NAMALWA (cell line): Measurements from ENCODE around the gene AGAP5.

Source experiments
- DNase-seq: peaks from one replicate; pipeline ENCODE4 v3.0.0-alpha.2; 2015; ENCODE audit warnings: low spot score

AGAP5 gene

DNA sequence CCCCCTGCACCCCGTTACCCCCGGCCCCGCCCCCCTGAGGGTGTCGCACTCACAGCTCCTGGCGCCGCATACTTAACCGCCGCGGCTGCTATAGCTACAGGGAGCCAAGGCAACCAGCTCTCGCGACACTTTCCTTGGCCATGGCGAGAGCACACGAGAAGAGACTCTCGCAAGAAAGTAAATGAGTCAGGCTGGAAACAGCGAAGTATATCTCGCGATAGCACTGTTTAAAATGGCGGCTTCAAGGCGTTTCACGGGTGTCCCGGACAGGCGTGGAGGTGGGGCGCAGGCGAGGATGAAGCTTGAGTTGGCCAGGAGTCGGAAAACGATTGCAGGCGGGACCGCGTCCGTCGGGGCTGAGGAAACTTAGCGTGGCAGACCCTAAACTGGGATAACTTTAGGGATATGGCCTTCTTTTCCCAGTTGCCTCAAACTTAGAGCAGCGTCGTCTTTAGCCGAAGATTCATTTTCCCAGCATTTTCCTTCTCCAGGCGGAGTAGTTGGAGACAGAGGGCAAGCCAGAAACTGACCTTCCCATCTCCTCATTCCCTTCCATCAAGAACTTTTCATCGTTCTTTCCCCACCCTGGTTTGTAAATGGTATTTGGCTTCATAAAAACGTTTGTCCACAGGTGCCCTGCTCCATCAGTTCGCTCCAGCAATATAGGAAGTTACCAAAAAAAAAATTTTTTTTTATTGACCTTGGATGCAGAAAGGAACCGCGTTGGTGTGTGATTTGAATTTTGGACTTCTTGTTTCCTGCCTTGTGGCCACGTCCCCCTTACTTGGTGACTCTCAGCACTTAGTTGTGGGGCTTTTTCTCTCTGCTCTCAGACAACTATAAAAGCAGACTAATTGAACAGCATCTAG, 71.8 kb downstream of the AGAP5 start:
- DNase-seq: peak; percentile 96

DNA sequence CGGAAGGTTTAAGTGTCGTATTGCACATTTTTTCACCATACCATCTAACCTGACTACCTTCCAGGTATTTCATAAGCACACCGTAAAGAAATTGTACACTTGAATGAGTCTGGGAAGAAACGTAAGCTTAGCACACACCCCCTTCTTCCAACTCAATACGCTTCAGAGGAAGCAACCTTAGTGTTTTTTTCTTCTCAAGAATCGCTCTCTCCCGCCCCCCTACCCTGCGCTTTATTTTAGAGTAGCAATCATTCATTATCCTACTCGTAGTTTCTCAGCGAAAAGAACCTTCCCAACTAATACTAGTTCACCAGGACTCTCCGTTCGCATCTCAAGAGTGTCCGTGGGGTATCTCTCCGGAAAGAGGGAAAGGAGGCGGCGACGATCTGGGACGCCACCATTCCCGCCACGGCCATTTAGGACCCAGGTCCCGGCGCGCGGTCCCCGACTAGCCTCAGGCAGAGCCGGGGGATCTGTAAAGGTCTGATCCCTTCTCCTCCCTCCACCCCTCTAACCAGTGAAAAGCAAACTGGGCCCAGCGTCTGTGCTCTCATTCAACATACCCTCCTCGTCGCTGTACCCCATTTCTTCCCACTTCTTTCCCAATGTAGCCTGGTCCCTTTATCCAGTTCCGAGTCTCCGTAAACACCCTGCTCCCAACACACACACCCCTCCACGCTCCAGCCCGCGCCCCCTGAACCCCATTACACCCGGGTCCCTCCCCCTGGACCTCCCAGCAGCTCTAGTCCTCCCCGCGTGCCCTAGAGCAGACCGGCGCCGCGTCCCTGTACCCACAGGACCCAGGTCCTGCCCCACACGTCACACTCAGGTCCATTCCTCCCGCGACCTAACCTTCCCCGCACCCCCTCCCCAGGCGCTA, 72.7 kb downstream of the AGAP5 start:
- DNase-seq: peak; percentile 42
